ENCODE data around the gene C6orf120. TPM values are rescaled to one million over a fixed set of nuclear protein-coding genes. Genes with fewer than 3 reads are reported as not detected.
A peak's percentile ranks its signal among the peaks of the same experiment; 100 is the strongest.

Gene C6orf120
- total and polyA plus RNA-seq, 2 of the 13 experiments (the other 11 are each of a cell fraction or from before 2014, with no cell fraction given) = 21.7 to 29.9 TPM

- TF ChIP-seq ZNF770 (CRISPR knock-in tag; IDR thresholded peaks at IDR 0.05) = 0 out of 2 replicates have a peak, but pooled peaks have one; percentile 13
- 0 out of 2 replicates have a peak, but pooled peaks have one; percentile 12 for TF ChIP-seq SNAI1 (CRISPR knock-in tag; IDR thresholded peaks at IDR 0.05; ENCODE audit: borderline replicate concordance)
- TF ChIP-seq HOXA9 (CRISPR knock-in tag; IDR thresholded peaks at IDR 0.05; ENCODE audit: borderline replicate concordance) = no peak
- TF ChIP-seq MIER3 (CRISPR knock-in tag; IDR thresholded peaks at IDR 0.05; ENCODE audit: borderline replicate concordance) = peak; percentile 54
- TF ChIP-seq MYPOP (CRISPR knock-in tag; IDR thresholded peaks at IDR 0.05) = peak; percentile 37
- TF ChIP-seq ZNF800 (CRISPR knock-in tag; IDR thresholded peaks at IDR 0.05) = no peak; the same call in 1 of the 2 replicates
- no peak for TF ChIP-seq ZNF343 (CRISPR knock-in tag; IDR thresholded peaks at IDR 0.05)
- TF ChIP-seq MTERF4 (CRISPR knock-in tag; IDR thresholded peaks at IDR 0.05) = 0 out of 2 replicates have a peak, but pooled peaks have one; percentile 20
- no peak for TF ChIP-seq AFF4 (CRISPR knock-in tag; IDR thresholded peaks at IDR 0.05)
- TF ChIP-seq ZFY (CRISPR knock-in tag; IDR thresholded peaks at IDR 0.05) = peak; percentile 17
- TF ChIP-seq NFYB (CRISPR knock-in tag; IDR thresholded peaks at IDR 0.05) = no peak
- no peak; the same call in 1 of the 2 replicates for TF ChIP-seq PBX2 (CRISPR knock-in tag; IDR thresholded peaks at IDR 0.05)
- no peak for TF ChIP-seq ZNF33A (CRISPR knock-in tag; IDR thresholded peaks at IDR 0.05; ENCODE audit: borderline replicate concordance)
- TF ChIP-seq PRMT3 (CRISPR knock-in tag; IDR thresholded peaks at IDR 0.05; ENCODE audit: borderline replicate concordance, low read depth) = 0 out of 2 replicates have a peak, but pooled peaks have one; percentile 29
- no peak for TF ChIP-seq GTF2F1 (IDR thresholded peaks at IDR 0.05; ENCODE audit: low read length)
- TF ChIP-seq ZNF776 (CRISPR knock-in tag; IDR thresholded peaks at IDR 0.05) = peak; percentile 35; the same call in 1 of the 2 replicates
Observed at GRCh38 chr6:169725125-169726048, 23.5 kb downstream of the C6orf120 start (continued).
